NB4 (cell line): Measurements from ENCODE around the gene CARD6.

ENCODE experiments used
- DNase-seq: peaks from one replicate; pipeline ENCODE4 v3.0.0; 2010; ENCODE audit warnings: low read depth
- H3K4me3 ChIP-seq: one replicate; pipeline ENCODE4 v1.5.1; 2011; ENCODE audit warnings: mild to moderate bottlenecking, low read depth, low read length, moderate library complexity
- MYC ChIP-seq: IDR thresholded peaks from 2 replicates; pipeline ENCODE4 v1.6.1; 2011; ENCODE audit warnings: low read depth, low read length
- POLR2A ChIP-seq: IDR thresholded peaks from 2 replicates; pipeline ENCODE4 v1.6.1; 2011; ENCODE audit warnings: mild to moderate bottlenecking; ENCODE audit not compliant: insufficient read length; ENCODE audit errors: extremely low read depth
- TF ChIP-seq, protein P1 (sequence below): IDR thresholded peaks from 2 replicates; pipeline ENCODE4 v1.6.1; 2011; ENCODE audit warnings: low read depth, low read length
- TF ChIP-seq, protein P2 (sequence below): IDR thresholded peaks from one replicate; pipeline ENCODE4 v1.5.1; 2012; ENCODE audit warnings: low read depth, low read length

Gene CARD6

DNA sequence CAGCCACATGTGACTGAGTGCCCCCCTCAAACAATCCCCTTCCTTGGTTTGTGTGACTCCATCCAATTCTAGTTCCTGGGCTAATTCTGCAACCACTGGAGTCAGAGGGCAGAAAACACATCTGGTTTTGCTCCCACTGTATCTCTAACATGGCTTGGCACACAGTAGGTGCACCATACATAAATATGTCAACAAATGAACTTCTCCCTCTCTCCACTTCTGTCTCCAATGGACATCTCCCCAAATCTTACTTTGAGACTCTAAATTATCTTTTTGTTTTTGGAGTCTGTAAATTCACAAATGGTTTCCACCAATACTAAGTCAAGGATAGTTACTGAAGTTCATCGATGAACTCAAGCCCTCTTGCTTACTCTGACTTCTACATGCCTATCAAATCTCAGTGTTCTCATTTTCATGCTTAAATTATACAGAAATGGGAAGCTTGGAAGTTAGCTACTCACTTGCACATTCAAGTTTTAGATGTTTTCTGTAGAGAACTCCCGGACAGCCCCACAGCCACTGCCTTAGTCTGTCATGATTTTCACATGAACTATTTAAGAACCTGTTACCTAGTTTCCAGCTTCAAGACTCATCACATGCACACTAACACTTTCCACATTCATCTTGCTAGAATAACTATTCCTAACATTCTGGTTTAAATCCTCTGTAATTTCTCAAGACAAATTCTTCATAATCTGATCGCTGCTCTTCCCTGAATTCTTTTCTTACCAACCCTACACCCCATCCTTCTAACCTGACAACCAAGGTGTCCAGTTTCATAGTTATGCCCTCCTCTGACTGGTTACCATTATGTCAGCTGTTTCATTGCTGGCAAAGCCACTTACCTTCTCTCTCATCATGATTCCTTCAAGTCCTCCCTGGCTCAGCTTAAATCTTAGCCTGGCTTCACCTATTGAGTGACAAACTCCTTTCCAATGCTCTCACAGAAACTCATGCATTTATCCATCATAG lies 12.2 kb upstream of the CARD6 start:
- no peak for DNase-seq
- TF ChIP-seq POLR2A = peak; percentile 12
- TF ChIP-seq, protein P1, sequence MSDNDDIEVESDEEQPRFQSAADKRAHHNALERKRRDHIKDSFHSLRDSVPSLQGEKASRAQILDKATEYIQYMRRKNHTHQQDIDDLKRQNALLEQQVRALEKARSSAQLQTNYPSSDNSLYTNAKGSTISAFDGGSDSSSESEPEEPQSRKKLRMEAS = no peak
- H3K4me3 ChIP-seq = peak overlapping the region; percentile 23

DNA sequence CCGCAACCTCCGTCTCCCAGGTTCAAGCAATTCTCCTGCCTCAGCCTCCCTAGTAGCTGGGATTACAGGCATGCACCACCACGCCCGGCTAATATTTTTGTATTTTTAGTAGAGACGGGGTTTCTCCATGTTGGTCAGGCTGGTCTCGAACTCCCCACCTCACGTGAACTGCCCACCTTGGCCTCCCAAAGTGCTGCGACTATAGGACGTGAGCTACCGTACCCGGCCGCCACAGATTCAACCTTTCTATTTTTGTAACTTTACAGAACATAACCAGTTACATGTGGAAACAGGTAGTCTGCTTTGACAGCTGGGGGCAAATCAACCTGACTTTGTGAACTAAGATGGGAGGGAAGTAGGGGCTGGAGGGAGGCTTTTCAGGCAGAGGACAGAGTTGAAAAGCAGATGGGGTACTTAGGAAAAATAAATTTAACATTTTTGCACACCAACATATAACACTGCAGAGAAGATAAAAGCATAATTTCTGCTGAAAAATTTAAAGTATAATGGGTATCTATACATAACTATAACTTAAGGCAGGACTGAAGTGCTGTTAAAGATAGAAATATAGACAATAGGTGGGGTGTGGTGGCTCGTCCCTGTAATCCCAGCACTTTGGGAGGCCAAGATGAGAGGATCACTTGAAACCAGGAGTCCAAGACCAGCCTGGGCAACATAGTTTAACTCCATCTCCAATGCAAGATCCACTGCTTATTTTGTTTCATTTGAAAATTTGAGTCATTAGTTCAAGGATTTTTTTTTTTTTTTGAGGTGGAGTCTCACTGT lies 11.2 kb upstream of the CARD6 start:
- H3K4me3 ChIP-seq = no peak overlapping the region
- no peak for DNase-seq
- TF ChIP-seq, protein P1 = no peak
- peak; percentile 7 for TF ChIP-seq POLR2A
- TF ChIP-seq, protein P2, sequence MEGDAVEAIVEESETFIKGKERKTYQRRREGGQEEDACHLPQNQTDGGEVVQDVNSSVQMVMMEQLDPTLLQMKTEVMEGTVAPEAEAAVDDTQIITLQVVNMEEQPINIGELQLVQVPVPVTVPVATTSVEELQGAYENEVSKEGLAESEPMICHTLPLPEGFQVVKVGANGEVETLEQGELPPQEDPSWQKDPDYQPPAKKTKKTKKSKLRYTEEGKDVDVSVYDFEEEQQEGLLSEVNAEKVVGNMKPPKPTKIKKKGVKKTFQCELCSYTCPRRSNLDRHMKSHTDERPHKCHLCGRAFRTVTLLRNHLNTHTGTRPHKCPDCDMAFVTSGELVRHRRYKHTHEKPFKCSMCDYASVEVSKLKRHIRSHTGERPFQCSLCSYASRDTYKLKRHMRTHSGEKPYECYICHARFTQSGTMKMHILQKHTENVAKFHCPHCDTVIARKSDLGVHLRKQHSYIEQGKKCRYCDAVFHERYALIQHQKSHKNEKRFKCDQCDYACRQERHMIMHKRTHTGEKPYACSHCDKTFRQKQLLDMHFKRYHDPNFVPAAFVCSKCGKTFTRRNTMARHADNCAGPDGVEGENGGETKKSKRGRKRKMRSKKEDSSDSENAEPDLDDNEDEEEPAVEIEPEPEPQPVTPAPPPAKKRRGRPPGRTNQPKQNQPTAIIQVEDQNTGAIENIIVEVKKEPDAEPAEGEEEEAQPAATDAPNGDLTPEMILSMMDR = no peak

DNA sequence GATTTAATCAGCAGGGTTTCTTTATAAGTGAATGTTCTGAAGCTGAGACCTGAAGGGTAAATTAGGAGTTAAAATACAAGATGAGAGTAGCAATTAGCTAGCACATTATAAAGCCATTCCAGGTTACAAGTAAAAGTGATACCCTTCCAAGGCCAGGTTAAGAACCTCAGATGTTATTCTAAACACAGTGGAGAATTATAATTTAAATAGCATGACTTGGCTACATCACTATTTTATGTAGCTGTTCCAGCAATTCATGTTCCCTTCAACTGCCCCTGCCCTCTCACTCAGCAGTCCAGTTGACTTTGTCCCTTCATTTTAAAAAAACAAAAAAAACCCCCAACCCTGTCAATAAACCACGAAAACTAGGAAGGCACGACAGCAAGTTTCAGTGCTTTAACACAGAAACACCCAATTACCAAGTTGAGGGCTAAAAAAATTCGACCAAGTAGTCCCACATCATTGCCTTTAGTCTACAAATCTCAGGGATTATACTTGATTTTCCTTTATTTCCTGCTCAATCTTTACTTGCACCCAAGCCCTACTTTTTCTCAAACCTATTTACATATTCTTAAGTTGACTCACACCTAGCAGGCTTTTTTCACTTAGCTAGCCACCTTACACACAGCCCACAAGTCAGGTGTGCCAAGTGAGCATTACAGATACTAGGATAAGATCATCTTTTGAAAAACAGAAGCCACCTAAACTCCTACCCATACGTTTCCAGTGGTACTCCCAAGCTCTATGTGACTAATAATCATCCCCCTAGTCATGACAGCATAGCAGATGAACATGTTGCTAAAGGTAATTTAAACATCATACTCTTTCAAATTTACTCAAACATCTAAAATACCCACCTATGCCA lies 9.6 kb upstream of the CARD6 start:
- DNase-seq = no peak
- TF ChIP-seq POLR2A (no peak), MYC (no peak)
- TF ChIP-seq, protein P1 = no peak
- TF ChIP-seq, protein P2 = no peak
- peak overlapping the region; percentile 87 for H3K4me3 ChIP-seq

DNA sequence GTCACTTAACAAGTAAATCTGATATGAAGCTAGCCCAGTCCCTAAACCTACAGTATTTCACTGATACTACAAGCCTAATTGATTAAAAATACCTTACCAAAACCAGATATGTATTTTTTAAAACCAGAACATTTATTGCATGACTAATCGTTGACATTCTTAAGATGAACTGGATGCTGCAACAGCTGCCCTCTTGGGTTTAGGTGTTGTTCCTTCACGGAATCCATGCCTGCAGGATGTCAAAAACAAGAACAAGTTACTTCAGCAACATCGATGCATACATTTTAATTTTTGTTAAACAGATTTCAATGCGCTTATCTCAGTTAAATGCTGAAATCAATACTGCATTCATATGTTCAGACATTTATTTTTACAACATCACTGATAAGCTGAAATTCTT lies 8.8 kb upstream of the CARD6 start:
- DNase-seq = no peak
- peak overlapping the region; percentile 87 for H3K4me3 ChIP-seq
- TF ChIP-seq, protein P2 = no peak
- TF ChIP-seq POLR2A = no peak
- TF ChIP-seq, protein P1 = no peak
- TF ChIP-seq MYC = no peak

DNA sequence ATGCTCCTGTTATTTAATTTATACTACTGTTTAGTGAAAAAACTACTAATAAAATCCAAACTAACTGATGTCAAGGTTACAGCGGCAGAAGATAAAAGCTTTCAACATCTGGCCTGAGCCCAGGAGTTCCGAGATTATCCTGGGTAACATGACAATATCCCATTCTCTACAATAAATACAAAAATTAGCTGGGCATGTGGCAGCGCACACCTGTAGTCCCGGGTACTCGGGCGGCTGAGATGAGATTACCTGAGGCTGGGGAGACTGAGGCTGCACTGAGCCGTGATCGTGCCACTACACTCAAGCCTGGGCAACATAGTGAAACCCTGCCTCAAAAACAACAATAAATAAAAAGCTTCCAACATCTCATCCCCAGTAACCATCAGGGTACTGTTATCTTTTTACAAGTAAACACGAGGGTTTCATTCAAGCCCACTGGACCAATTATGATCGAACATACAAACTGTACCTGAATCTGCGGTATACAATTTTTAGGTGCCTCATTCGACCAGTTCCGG lies 7.4 kb upstream of the CARD6 start:
- peak overlapping the region; percentile 87 for H3K4me3 ChIP-seq

More for the DNA sequence above, 7.4 kb upstream of the CARD6 start:
- DNase-seq = no peak
- TF ChIP-seq, protein P2 = no peak
